ENCODE data around the gene ATF6.

GRCh38 chr1:161955606-161956005 is 189.5 kb downstream of the ATF6 start:
- TF ChIP-seq CTCF (conservative IDR thresholded peaks at IDR 0.05) (no peak), ZFX (IDR thresholded peaks at IDR 0.05) (no peak)

All from C4-2B (cell line).